T-helper 1 cell treated with Interleukin-12 subunit alpha and Interleukin-12 subunit beta and Interleukin-4 antibody, amounts not matched to agents 30 ng/mL and 1 ng/mL, for 36 hours (primary cell): ENCODE measurements around the gene WBP4. TPM values are rescaled to one million over a fixed set of nuclear protein-coding genes. Genes with fewer than 3 reads are reported as not detected.

Experiments used
- total RNA-seq: library from RNA; stranded (reverse); gene quantifications from 2 replicates; pipeline ENCODE4 v1.2.3, GENCODE V29; 2022

The WBP4 gene
- total RNA-seq, 1 donor from 2014 or later: 10.2 TPM

Other genes with a start within 250 kb of the WBP4 start
- 112 and 114 TPM in 2 replicates for gene ELF1, start 42.2 kb upstream of the WBP4 start, total RNA-seq
- 6.6 and 6.9 TPM in 2 replicates for gene KBTBD6, start 71.3 kb downstream of the WBP4 start, total RNA-seq
- gene KBTBD7, start 133.1 kb downstream of the WBP4 start, total RNA-seq: 10.1 and 10.7 TPM in 2 replicates
- gene MTRF1, start 202.1 kb downstream of the WBP4 start, total RNA-seq: 18.4 and 19.3 TPM in 2 replicates
- 29.8 and 31.7 TPM in 2 replicates for gene NAA16, start 249.8 kb downstream of the WBP4 start, total RNA-seq